CD8-positive, alpha-beta memory T cell (primary cell): ENCODE measurements around the gene STAT4. TPM values are rescaled to one million over a fixed set of nuclear protein-coding genes. Genes with fewer than 3 reads are reported as not detected.

Experiments used
- CTCF ChIA-PET: fragments of 350-600 bp; sonication (Branson Sonifier 250); formaldehyde crosslinking; loops from one replicate; lab custom pipeline; 2021; ENCODE audit warnings: antibody characterized with exemption; lab: Charles Lee
- POLR2A ChIA-PET: fragments of 350-600 bp; sonication (Branson Sonifier 250); formaldehyde crosslinking; loops from one replicate; lab custom pipeline; 2021; ENCODE audit warnings: antibody characterized with exemption; lab: Charles Lee
- DNase-seq, 5 donors: peaks; one replicate each; pipeline versions ENCODE4 v3.0.0 to v3.0.0-alpha.2; 2020 to 2022; ENCODE audit warnings: mixed read lengths in 1 of 5
- H3K27ac ChIP-seq: one replicate; pipeline ENCODE4 v1.7.0; 2013; ENCODE audit warnings: low read depth, mild to moderate bottlenecking, low read length, moderate library complexity
- H3K27me3 ChIP-seq: 2 replicates; pipeline ENCODE4 v1.7.0; 2013; ENCODE audit warnings: low read length, mild to moderate bottlenecking; ENCODE audit not compliant: insufficient read depth, poor library complexity, severe bottlenecking
- H3K36me3 ChIP-seq: 2 replicates; pipeline ENCODE4 v1.7.0; 2013; ENCODE audit warnings: mild to moderate bottlenecking, low read length, moderate library complexity; ENCODE audit not compliant: insufficient read depth
- H3K4me1 ChIP-seq: 2 replicates; pipeline ENCODE4 v1.7.0; 2013; ENCODE audit warnings: mild to moderate bottlenecking, low read length, moderate library complexity; ENCODE audit not compliant: insufficient read depth
- H3K4me3 ChIP-seq: 2 replicates; pipeline ENCODE4 v1.7.0; 2013; ENCODE audit warnings: mild to moderate bottlenecking, low read length
- H3K9me3 ChIP-seq: 2 replicates; pipeline ENCODE4 v1.7.0; 2013; ENCODE audit warnings: mild to moderate bottlenecking, low read length
- H3K27ac Mint-ChIP-seq, 8 donors: one replicate each; pipeline ENCODE4 v1.8.0; 2020 to 2021; ENCODE audit warnings: mixed read lengths in 8 of 8, mild to moderate bottlenecking in 6 of 8, inconsistent platforms in 3 of 8, moderate library complexity in 3 of 8
- H3K27me3 Mint-ChIP-seq, 2 donors: one replicate each; pipeline ENCODE4 v1.8.0; 2020 to 2021; ENCODE audit warnings: mixed read lengths in 2 of 2, mild to moderate bottlenecking in 1 of 2, moderate library complexity in 1 of 2
- H3K36me3 Mint-ChIP-seq, 3 donors: one replicate each; pipeline ENCODE4 v1.8.0; 2020 to 2021; ENCODE audit warnings: mixed read lengths in 3 of 3, inconsistent platforms in 1 of 3, mild to moderate bottlenecking in 1 of 3
- H3K4me1 Mint-ChIP-seq, 3 donors: one replicate each; pipeline ENCODE4 v1.8.0; 2020 to 2021; ENCODE audit warnings: mixed read lengths in 3 of 3, inconsistent platforms in 1 of 3, mild to moderate bottlenecking in 1 of 3
- H3K4me3 Mint-ChIP-seq, 7 donors: one replicate each; pipeline ENCODE4 v1.8.0; 2020 to 2021; ENCODE audit warnings: mixed read lengths in 7 of 7, mild to moderate bottlenecking in 6 of 7, moderate library complexity in 4 of 7, inconsistent platforms in 2 of 7
- H3K9me3 Mint-ChIP-seq, 5 donors: one replicate each; pipeline ENCODE4 v1.8.0; 2020 to 2022; ENCODE audit warnings: mixed read lengths in 5 of 5, mild to moderate bottlenecking in 3 of 5, moderate library complexity in 2 of 5, inconsistent platforms in 1 of 5
- polyA plus RNA-seq: library from polyadenylated mRNA; unstranded; fragments of 300-500 nt; fragmentation: Illumina TruSeq; gene quantifications from one replicate; pipeline ENCODE4 v1.2.3, GENCODE V29; 2021
- total RNA-seq, 2 experiments: library from RNA; stranded (reverse); gene quantifications; one replicate each; pipeline ENCODE4 v1.2.3, GENCODE V29; 2021

The STAT4 gene
- total and polyA plus RNA-seq, 3 experiments from 2014 or later = 53.0 to 88.2 (median 54.7) TPM

DNA sequence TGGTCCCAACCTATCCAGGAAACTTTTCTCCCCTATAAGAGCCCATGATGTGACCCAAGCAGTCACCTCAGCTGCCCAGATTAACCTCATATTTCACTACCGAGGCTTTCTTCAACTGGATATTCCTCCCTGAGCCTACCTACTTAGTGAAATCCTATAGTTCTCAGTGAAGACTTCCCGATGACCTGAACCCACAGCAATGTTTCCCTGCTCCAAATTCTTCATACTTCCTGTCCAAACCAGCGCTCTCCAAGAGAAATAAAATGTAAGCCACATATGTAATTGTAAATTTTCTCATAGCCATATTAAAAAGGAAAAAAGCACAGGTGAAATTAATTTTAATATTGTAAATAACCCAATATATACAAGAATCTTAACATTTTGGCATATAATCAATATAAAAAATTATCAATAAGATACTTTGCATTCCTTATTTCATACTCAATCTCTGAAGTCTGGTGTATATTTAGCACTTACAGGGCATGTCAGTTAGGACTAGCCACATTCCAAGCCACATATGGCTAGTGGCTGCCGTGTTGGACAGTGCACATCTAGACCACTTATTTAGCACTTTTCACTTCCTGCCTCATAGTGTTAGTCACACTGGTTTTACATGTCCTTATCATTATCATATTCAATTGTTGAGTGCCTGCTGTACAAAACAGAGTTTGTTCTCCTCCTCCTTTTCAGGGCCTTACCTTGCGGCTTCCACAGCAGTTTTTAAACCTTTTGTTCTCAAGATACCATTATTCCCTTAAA lies 1.9 kb upstream of the STAT4 start:
- DNase-seq = peak in 4 of 5 donors; percentile 10 to 50 (median 18)
- Mint-ChIP-seq H3K27ac (peak overlapping the region; percentile 85 to 100 (median 96)), H3K4me3 (peak overlapping the region; percentile 2 to 96 (median 48)), H3K9me3 (no peaks in the 10 kb centered on the region), H3K4me1 (peaks cover 50 to 58% (median 54%) of the 10 kb centered on the region in 3 donors), H3K36me3 (peaks cover 0 to 22% (median 2%) of the 10 kb centered on the region in 3 donors), H3K27me3 (peaks cover 0 to 2% of the 10 kb centered on the region in 2 donors)
- H3K4me3 ChIP-seq = no peak overlapping the region
- CTCF ChIA-PET = interaction anchor here (0.8 to 16.3 kb wide), 2 partner anchors 40 to 101 kb away, joined by 3 to 390 read pairs; no protein-coding TSS in a partner anchor
- H3K36me3 ChIP-seq = peaks cover 3% of the 10 kb centered on the region
- H3K4me1 ChIP-seq = peaks cover 33% of the 10 kb centered on the region
- H3K27me3 ChIP-seq = no peaks in the 10 kb centered on the region
- no peaks in the 10 kb centered on the region for H3K9me3 ChIP-seq
- POLR2A ChIA-PET = interaction anchor here (1.1 to 2.5 kb wide), 2 partner anchors 101 kb away, joined by 3 to 15 read pairs; no protein-coding TSS in a partner anchor
- no peak overlapping the region for H3K27ac ChIP-seq

DNA sequence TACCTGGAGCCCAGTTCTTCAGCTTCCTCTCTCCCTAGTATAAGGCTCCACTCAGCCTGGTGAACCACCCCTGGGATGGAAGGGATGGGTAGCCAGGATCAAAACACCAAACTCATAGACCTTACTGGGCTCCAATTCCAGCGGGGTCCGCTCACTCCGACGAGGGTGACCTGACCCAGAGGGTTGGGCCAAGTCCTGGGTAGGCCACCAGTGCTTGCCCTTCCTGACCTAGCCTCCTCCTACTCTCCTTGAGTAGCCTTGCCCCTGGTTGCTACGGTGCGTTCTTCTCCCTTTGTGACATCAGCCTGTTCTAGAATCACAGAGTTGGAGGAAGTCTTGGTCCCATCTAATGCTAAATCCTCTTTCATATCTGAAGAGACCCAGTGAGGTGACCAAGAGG lies 537 bp upstream of the STAT4 start:
- H3K27me3 Mint-ChIP-seq = peaks cover 0 to 2% of the 10 kb centered on the region in 2 donors
- peaks cover 45% of the 10 kb centered on the region for H3K4me1 ChIP-seq
- no peaks in the 10 kb centered on the region for H3K27me3 ChIP-seq
- H3K9me3 ChIP-seq = no peaks in the 10 kb centered on the region
- H3K27ac Mint-ChIP-seq = peak overlapping the region; percentile 85 to 100 (median 96)
- peak overlapping the region; percentile 97 for H3K27ac ChIP-seq
- peaks cover 60 to 71% (median 66%) of the 10 kb centered on the region in 3 donors for H3K4me1 Mint-ChIP-seq
- ChIA-PET CTCF (interaction anchor here (1.0 to 16.3 kb wide), 5 partner anchors 22 to 100 kb away, joined by 3 to 390 read pairs (median 12); no protein-coding TSS in a partner anchor), POLR2A (interaction anchor here (1.0 to 3.4 kb wide), 11 partner anchors 25 to 271 kb away, joined by 3 to 26 read pairs (median 5); partner anchors contain the start of gene GLS)
- H3K4me3 Mint-ChIP-seq = peak overlapping the region; percentile 90 to 98 (median 98)
- peak overlapping the region; percentile 98 for H3K4me3 ChIP-seq
- peaks cover 6 to 35% (median 7%) of the 10 kb centered on the region in 3 donors for H3K36me3 Mint-ChIP-seq
- H3K36me3 ChIP-seq = peaks cover 15% of the 10 kb centered on the region
- no peaks in the 10 kb centered on the region for H3K9me3 Mint-ChIP-seq
- no peak for DNase-seq

DNA sequence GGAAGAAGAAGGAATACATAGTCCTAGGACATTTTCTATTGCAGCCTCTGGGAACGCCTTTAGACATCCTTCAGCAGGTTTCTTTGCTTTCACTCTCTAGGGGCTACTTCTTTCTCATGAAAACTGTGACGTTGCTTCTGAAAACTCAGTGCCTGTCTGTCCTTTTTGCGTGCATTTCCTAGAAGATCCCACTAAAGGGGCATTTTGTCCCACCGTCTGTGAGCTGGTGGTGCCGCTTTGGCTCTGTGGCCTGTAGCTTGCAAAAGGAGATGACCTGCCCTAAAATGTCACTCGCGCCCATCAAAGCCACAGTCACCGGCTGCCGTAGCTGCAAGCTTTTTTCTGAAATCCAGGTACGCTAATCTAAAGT lies 579 bp downstream of the STAT4 start:
- Mint-ChIP-seq H3K27ac (peak overlapping the region; percentile 85 to 100 (median 96)), H3K27me3 (peaks cover 0 to 2% of the 10 kb centered on the region in 2 donors), H3K9me3 (no peaks in the 10 kb centered on the region), H3K4me3 (peak overlapping the region; percentile 90 to 98 (median 98)), H3K4me1 (peaks cover 62 to 76% (median 71%) of the 10 kb centered on the region in 3 donors), H3K36me3 (peaks cover 11 to 46% (median 16%) of the 10 kb centered on the region in 3 donors)
- POLR2A ChIA-PET = interaction anchor here (0.8 to 3.4 kb wide), 18 partner anchors 22 to 526 kb away, joined by 3 to 26 read pairs (median 4); partner anchors contain the start of gene GLS
- peaks cover 25% of the 10 kb centered on the region for H3K36me3 ChIP-seq
- peak overlapping the region; percentile 98 for H3K4me3 ChIP-seq
- DNase-seq = peak in 1 of 5 donors; percentile 22
- H3K27me3 ChIP-seq = no peaks in the 10 kb centered on the region
- no peaks in the 10 kb centered on the region for H3K9me3 ChIP-seq
- CTCF ChIA-PET = interaction anchor here (0.7 to 16.3 kb wide), 10 partner anchors 12 to 112 kb away, joined by 3 to 390 read pairs (median 3); no protein-coding TSS in a partner anchor
- H3K4me1 ChIP-seq = peaks cover 53% of the 10 kb centered on the region
- peak overlapping the region; percentile 97 for H3K27ac ChIP-seq

DNA sequence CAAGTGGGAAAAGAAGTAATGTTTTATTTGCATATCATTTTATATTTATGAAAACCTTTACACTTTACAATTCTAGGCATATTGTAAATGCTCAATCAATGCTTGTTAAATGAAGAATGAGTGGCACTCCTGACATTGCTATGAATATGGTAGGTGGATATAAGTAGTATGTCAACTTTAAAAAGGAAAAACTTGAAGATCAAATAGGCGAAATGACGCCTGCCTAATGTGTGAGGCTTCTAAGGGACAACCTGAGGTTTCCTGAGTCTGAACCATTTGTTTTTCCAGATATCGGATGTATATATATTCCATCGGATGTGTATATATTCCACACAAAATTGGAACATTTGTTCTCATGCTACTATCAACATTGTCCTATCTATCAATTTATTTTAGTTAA lies 1.4 kb downstream of the STAT4 start:
- Histone ChIP-seq H3K4me1 (peaks cover 57% of the 10 kb centered on the region), H3K27me3 (no peaks in the 10 kb centered on the region)
- POLR2A ChIA-PET = interaction anchor here (1.0 to 3.4 kb wide), 10 partner anchors 19 to 97 kb away, joined by 3 to 26 read pairs (median 6); no protein-coding TSS in a partner anchor

DNA sequence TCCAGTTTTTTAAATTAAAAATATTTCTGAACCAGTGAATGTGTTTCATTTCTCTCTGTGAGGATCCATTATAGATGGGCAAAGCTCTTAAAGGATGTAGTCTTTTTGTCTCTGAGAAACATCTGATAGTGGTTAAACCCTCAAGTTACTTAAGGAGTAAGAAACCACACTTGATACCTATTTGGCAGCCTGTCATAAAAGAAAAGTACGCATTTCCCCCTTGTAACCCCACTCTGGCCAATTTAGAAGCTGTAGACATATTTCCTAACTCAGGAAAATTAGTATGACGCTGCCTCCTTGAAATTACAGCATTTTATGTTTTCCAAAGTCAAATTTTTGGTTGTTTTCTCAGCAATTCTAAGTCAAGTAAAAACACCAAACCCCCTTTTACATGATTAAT lies 2.0 kb downstream of the STAT4 start:
- peaks cover 0 to 2% of the 10 kb centered on the region in 2 donors for H3K27me3 Mint-ChIP-seq
- peaks cover 37% of the 10 kb centered on the region for H3K36me3 ChIP-seq
- CTCF ChIA-PET = interaction anchor here (0.8 to 16.3 kb wide), 8 partner anchors 11 to 134 kb away, joined by 3 to 390 read pairs (median 4); partner anchors contain the start of gene STAT1
- DNase-seq = peak in 2 of 5 donors; percentile 77 to 81
- H3K27ac ChIP-seq = peak overlapping the region; percentile 97
- H3K9me3 ChIP-seq = no peaks in the 10 kb centered on the region
- peak overlapping the region; percentile 90 to 98 (median 98) for H3K4me3 Mint-ChIP-seq
- peaks cover 19 to 58% (median 26%) of the 10 kb centered on the region in 3 donors for H3K36me3 Mint-ChIP-seq
- POLR2A ChIA-PET = interaction anchor here (0.6 to 3.4 kb wide), 10 partner anchors 19 to 268 kb away, joined by 3 to 26 read pairs (median 4); partner anchors contain the start of gene GLS
- H3K4me1 ChIP-seq = peaks cover 63% of the 10 kb centered on the region
- H3K27ac Mint-ChIP-seq = peak overlapping the region; percentile 85 to 100 (median 96)
- H3K4me3 ChIP-seq = peak overlapping the region; percentile 98
- peaks cover 69 to 86% (median 78%) of the 10 kb centered on the region in 3 donors for H3K4me1 Mint-ChIP-seq
- no peaks in the 10 kb centered on the region for H3K9me3 Mint-ChIP-seq
- no peaks in the 10 kb centered on the region for H3K27me3 ChIP-seq

More for the DNA sequence above, 1.4 kb downstream of the STAT4 start:
- peak in 2 of 5 donors; percentile 29 to 34 for DNase-seq
- Mint-ChIP-seq H3K9me3 (no peaks in the 10 kb centered on the region), H3K27ac (peak overlapping the region; percentile 85 to 100 (median 96)), H3K4me1 (peaks cover 63 to 82% (median 72%) of the 10 kb centered on the region in 3 donors), H3K36me3 (peaks cover 14 to 52% (median 20%) of the 10 kb centered on the region in 3 donors), H3K4me3 (peak overlapping the region; percentile 90 to 98 (median 98)), H3K27me3 (peaks cover 0 to 2% of the 10 kb centered on the region in 2 donors)
- Histone ChIP-seq H3K4me3 (peak overlapping the region; percentile 98), H3K27ac (peak overlapping the region; percentile 97), H3K36me3 (peaks cover 31% of the 10 kb centered on the region), H3K9me3 (no peaks in the 10 kb centered on the region)
- CTCF ChIA-PET = interaction anchor here (1.3 to 16.3 kb wide), 7 partner anchors 34 to 113 kb away, joined by 3 to 390 read pairs (median 6); no protein-coding TSS in a partner anchor

DNA sequence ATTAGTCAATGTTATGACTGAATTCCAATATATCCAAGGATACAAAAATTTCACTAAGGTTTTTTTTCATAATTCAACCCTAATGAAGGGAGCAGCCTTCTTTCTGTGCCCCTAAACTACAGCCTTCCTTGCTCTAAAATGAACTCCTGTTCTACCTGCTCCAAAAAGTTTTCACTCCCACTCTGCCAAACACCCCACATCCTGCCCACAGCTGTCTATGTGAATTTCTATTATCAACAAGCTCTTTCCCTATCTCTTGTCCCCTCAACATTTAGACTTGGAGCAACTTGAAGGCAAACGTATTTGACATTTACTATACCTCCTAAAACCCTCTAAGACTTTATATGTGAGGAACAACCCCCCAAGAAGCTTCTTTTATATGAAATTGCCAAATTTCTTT lies 2.5 kb downstream of the STAT4 start:
- ChIA-PET POLR2A (interaction anchor here (0.6 to 3.4 kb wide), 9 partner anchors 18 to 268 kb away, joined by 3 to 26 read pairs (median 4); partner anchors contain the start of gene GLS), CTCF (interaction anchor here (0.8 to 16.3 kb wide), 8 partner anchors 10 to 134 kb away, joined by 3 to 390 read pairs (median 4); partner anchors contain the start of gene STAT1)
- Histone ChIP-seq H3K27me3 (no peaks in the 10 kb centered on the region), H3K4me1 (peaks cover 68% of the 10 kb centered on the region), H3K36me3 (peaks cover 40% of the 10 kb centered on the region), H3K4me3 (peak overlapping the region; percentile 98), H3K27ac (peak overlapping the region; percentile 97), H3K9me3 (no peaks in the 10 kb centered on the region)
- Mint-ChIP-seq H3K36me3 (peaks cover 19 to 62% (median 26%) of the 10 kb centered on the region in 3 donors), H3K4me3 (peak overlapping the region; percentile 90 to 98 (median 98)), H3K9me3 (no peaks in the 10 kb centered on the region), H3K4me1 (peaks cover 71 to 86% (median 80%) of the 10 kb centered on the region in 3 donors), H3K27ac (peak overlapping the region; percentile 85 to 100 (median 96)), H3K27me3 (peaks cover 0 to 2% of the 10 kb centered on the region in 2 donors)
- peak in 1 of 5 donors; percentile 21 for DNase-seq

DNA sequence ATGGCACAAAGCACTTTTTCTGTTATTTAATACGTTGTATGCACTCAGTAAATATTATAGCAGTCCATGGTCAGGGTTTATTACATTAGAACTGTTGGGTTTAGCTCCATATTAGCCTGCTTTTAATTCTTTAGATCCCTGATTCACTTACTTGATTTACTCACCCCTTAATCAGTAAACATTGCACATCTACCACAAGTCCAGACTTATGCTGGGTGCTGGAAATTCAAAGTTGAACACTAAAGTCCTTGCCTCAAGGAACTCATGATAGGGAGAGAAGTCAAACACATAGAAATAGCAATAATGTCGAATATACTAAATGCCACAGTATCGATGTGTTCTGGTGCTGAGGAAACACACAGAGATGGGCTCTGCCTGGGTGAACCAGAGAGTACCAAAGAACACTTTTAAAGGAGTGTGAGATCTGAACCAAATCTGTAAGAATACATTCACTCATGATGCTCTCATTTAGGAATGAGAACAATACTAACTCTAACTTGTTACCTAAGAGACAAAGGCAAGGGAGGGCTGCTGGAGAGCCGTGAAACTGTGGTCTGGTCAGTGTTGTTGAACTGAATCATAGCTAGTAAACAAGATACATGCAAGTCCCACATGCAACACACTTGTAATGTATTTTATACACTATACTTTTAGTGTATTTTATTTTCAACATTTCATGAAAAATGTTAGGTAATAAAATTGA lies 4.9 kb downstream of the STAT4 start:
- H3K27me3 ChIP-seq = no peaks in the 10 kb centered on the region
- peak overlapping the region; percentile 48 to 92 (median 61) for H3K27ac Mint-ChIP-seq
- peaks cover 25 to 80% (median 27%) of the 10 kb centered on the region in 3 donors for H3K36me3 Mint-ChIP-seq
- peaks cover 64 to 83% (median 76%) of the 10 kb centered on the region in 3 donors for H3K4me1 Mint-ChIP-seq
- ChIA-PET POLR2A (no interaction called here), CTCF (interaction anchor here (2.0 to 3.1 kb wide), 2 partner anchors 10 to 94 kb away, joined by 7 to 17 read pairs; no protein-coding TSS in a partner anchor)
- no peak overlapping the region for H3K27ac ChIP-seq
- peak overlapping the region in 6 of 7 donors; percentile 14 to 83 (median 52) for H3K4me3 Mint-ChIP-seq
- H3K9me3 Mint-ChIP-seq = no peaks in the 10 kb centered on the region
- no peaks in the 10 kb centered on the region for H3K9me3 ChIP-seq
- peaks cover 40% of the 10 kb centered on the region for H3K36me3 ChIP-seq
- H3K4me3 ChIP-seq = no peak overlapping the region
- no peak for DNase-seq
- H3K4me1 ChIP-seq = peaks cover 57% of the 10 kb centered on the region
- peaks cover 0 to 2% of the 10 kb centered on the region in 2 donors for H3K27me3 Mint-ChIP-seq
